ENCODE measurements around the gene BRD9. TPM values are rescaled to one million over a fixed set of nuclear protein-coding genes. Genes with fewer than 3 reads are reported as not detected.
"Not testable (repeated sequence)": the region's sequence is repeated elsewhere in the genome, so short reads cannot be mapped to it uniquely, and the experiment has no call there.

Gene BRD9
- total and polyA plus RNA-seq, 2 donors (not counting 1 experiment from before 2014, with no cell fraction given): 13.0 to 35.3 TPM

DNA sequence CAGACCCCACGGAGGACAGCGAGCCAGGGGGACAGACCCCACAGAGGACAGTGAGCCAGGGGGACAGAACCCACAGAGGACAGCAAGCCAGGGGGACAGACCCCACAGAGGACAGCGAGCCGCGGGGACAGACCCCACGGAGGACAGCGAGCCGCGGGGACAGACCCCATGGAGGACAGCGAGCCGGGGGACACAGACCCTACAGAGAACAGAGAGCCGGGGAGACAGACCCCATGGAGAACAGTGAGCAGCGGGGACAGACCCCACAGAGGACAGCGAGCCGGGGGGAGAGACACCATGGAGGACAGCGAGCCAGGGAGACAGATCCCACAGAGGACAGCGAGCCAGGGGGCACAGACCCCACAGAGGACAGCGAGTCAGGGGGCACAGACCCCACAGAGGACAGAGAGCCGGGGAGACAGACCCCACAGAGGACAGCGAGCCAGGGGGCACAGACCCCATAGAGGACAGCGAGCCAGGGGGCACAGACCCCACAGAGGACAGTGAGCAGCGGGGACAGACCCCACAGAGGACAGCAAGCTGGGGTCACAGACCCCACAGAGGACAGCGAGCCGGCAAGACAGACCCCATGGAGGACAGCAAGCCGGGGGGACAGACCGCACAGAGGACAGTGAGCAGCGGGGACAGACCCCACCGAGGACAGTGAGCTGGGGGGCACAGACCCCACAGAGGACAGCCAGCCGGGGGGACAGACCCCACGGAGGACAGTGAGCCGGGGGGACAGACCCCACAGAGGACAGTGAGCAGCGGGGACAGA, 37.4 kb downstream of the BRD9 start:
- no peak for DNase-seq (ENCODE audit: low read depth in 2 of 2)
- Histone ChIP-seq H3K9ac (ENCODE audit: insufficient read depth, low read length) (no peak overlapping the region), H3K4me3 (replicated peaks in 1 of 4; ENCODE audit: control extremely low read depth in 1 of 4, insufficient read depth in 1 of 4, low read depth in 3 of 4, low read length in 4 of 4) (no peak overlapping the region), H3K36me3 (ENCODE audit: control insufficient read depth, insufficient read depth, low read length) (no peaks in the 10 kb centered on the region), H3K79me2 (ENCODE audit: control insufficient read depth, insufficient read depth, low read length) (no peaks in the 10 kb centered on the region), H3K4me2 (ENCODE audit: extremely low read depth, insufficient read depth, low read length) (no peak overlapping the region), H2AFZ (ENCODE audit: low read length) (no peak overlapping the region), H3K27me3 (ENCODE audit: control insufficient read depth, insufficient read depth, low read length) (no peaks in the 10 kb centered on the region), H3K4me1 (ENCODE audit: control insufficient read depth, extremely low read depth, insufficient read depth, low read length) (no peaks in the 10 kb centered on the region), H4K20me1 (ENCODE audit: control insufficient read depth, extremely low read depth, insufficient read depth, low read length) (no peaks in the 10 kb centered on the region), H3K9me3 (ENCODE audit: control insufficient read depth, insufficient read depth, low read depth, low read length) (no peaks in the 10 kb centered on the region), H3K27ac (ENCODE audit: insufficient read depth, low read length) (no peak overlapping the region)
- TF ChIP-seq, protein P1, sequence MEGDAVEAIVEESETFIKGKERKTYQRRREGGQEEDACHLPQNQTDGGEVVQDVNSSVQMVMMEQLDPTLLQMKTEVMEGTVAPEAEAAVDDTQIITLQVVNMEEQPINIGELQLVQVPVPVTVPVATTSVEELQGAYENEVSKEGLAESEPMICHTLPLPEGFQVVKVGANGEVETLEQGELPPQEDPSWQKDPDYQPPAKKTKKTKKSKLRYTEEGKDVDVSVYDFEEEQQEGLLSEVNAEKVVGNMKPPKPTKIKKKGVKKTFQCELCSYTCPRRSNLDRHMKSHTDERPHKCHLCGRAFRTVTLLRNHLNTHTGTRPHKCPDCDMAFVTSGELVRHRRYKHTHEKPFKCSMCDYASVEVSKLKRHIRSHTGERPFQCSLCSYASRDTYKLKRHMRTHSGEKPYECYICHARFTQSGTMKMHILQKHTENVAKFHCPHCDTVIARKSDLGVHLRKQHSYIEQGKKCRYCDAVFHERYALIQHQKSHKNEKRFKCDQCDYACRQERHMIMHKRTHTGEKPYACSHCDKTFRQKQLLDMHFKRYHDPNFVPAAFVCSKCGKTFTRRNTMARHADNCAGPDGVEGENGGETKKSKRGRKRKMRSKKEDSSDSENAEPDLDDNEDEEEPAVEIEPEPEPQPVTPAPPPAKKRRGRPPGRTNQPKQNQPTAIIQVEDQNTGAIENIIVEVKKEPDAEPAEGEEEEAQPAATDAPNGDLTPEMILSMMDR (conservative IDR thresholded peaks at IDR 0.05 in 1 of 2, IDR thresholded peaks at IDR 0.05 in 1 of 2; ENCODE audit: low read depth in 1 of 2, low read length in 2 of 2): no peak
- no peak for TF ChIP-seq EZH2 (IDR thresholded peaks at IDR 0.05; ENCODE audit: low read length, missing control alignments)

DNA sequence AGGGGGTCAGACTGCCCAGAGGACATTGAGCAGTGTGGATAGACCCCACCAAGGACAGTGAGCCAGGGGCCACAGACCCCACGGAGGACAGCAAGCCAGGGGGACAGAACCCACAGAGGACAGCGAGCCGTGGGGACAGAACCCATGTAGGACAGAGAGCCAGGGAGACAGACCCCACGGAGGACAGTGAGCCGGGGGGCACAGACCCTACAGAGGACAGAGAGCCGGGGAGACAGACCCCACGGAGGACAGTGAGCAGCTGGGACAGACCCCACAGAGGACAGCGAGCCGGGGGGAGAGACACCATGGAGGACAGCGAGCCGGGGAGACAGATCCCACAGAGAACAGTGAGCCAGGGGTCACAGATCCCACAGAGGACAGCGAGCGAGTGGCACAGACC, 38.4 kb downstream of the BRD9 start:
- no peaks in the 10 kb centered on the region for H3K9me3 ChIP-seq (ENCODE audit: control insufficient read depth, insufficient read depth, low read depth, low read length)
- no peaks in the 10 kb centered on the region for H3K4me1 ChIP-seq (ENCODE audit: control insufficient read depth, extremely low read depth, insufficient read depth, low read length)
- DNase-seq (ENCODE audit: low read depth in 2 of 2): no peak
- no peaks in the 10 kb centered on the region for H3K36me3 ChIP-seq (ENCODE audit: control insufficient read depth, insufficient read depth, low read length)
- H3K4me2 ChIP-seq (ENCODE audit: extremely low read depth, insufficient read depth, low read length): no peak overlapping the region
- no peak overlapping the region for H3K9ac ChIP-seq (ENCODE audit: insufficient read depth, low read length)
- H3K79me2 ChIP-seq (ENCODE audit: control insufficient read depth, insufficient read depth, low read length): no peaks in the 10 kb centered on the region
- H2AFZ ChIP-seq (ENCODE audit: low read length): no peak overlapping the region
- H3K4me3 ChIP-seq (replicated peaks in 1 of 4; ENCODE audit: control extremely low read depth in 1 of 4, insufficient read depth in 1 of 4, low read depth in 3 of 4, low read length in 4 of 4): no peak overlapping the region
- TF ChIP-seq EZH2 (IDR thresholded peaks at IDR 0.05; ENCODE audit: low read length, missing control alignments): no peak
- TF ChIP-seq, protein P1 (conservative IDR thresholded peaks at IDR 0.05 in 1 of 2, IDR thresholded peaks at IDR 0.05 in 1 of 2; ENCODE audit: low read depth in 1 of 2, low read length in 2 of 2): no peak
- no peak overlapping the region for H3K27ac ChIP-seq (ENCODE audit: insufficient read depth, low read length)
- no peaks in the 10 kb centered on the region for H3K27me3 ChIP-seq (ENCODE audit: control insufficient read depth, insufficient read depth, low read length)
- H4K20me1 ChIP-seq (ENCODE audit: control insufficient read depth, extremely low read depth, insufficient read depth, low read length): no peaks in the 10 kb centered on the region

DNA sequence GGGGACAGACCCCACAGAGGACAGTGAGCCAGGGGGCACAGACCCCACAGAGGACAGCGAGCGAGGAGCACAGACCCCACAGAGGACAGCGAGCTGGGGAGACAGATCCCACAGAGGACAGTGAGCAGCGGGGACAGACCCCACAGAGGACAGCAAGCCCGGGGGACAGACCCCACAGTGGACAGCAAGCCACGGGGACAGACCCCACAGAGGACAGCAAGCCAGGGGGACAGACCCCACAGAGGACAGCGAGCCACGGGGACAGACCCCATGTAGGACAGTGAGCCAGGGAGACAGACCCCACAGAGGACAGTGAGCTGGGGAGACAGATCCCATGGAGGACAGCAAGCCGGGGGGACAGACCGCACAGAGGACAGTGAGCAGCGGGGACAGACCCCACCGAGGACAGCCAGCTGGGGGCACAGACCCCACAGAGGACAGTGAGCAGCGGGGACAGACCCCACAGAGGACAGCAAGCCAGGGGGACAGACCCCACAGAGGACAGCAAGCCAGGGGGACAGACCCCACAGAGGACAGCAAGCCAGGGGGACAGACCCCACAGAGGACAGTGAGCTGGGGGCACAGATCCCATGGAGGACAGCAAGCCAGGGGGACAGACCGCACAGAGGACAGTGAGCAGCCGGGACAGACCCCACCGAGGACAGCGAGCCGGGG, 39.0 kb downstream of the BRD9 start:
- not testable (repeated sequence) for H2AFZ ChIP-seq (ENCODE audit: low read length); H3K4me1 ChIP-seq (ENCODE audit: control insufficient read depth, extremely low read depth, insufficient read depth, low read length); H4K20me1 ChIP-seq (ENCODE audit: control insufficient read depth, extremely low read depth, insufficient read depth, low read length); H3K79me2 ChIP-seq (ENCODE audit: control insufficient read depth, insufficient read depth, low read length); H3K27ac ChIP-seq (ENCODE audit: insufficient read depth, low read length); H3K27me3 ChIP-seq (ENCODE audit: control insufficient read depth, insufficient read depth, low read length); H3K36me3 ChIP-seq (ENCODE audit: control insufficient read depth, insufficient read depth, low read length); H3K4me2 ChIP-seq (ENCODE audit: extremely low read depth, insufficient read depth, low read length); H3K9ac ChIP-seq (ENCODE audit: insufficient read depth, low read length); H3K9me3 ChIP-seq (ENCODE audit: control insufficient read depth, insufficient read depth, low read depth, low read length); DNase-seq (ENCODE audit: low read depth in 2 of 2); H3K4me3 ChIP-seq (replicated peaks in 1 of 4; ENCODE audit: control extremely low read depth in 1 of 4, insufficient read depth in 1 of 4, low read depth in 3 of 4, low read length in 4 of 4)

Data from fibroblast of lung (primary cell).